22Rv1 (cell line): Measurements from ENCODE around the gene MSI2.

ENCODE experiments used
- H3K27ac ChIP-seq: fragments of 450-650 bp; 2 replicates; pipeline ENCODE4 v1.5.1; 2017
- CTCF ChIP-seq: fragments of 450-650 bp; IDR thresholded peaks from 2 replicates; pipeline ENCODE4 v1.5.1; 2017; ENCODE audit warnings: mild to moderate bottlenecking
- ZFX ChIP-seq: fragments of 450-650 bp; IDR thresholded peaks from 2 replicates; pipeline ENCODE4 v1.6.1; 2017; ENCODE audit warnings: antibody characterized with exemption, borderline replicate concordance

The MSI2 gene

GRCh38 chr17:57679356-57679755 is 423.0 kb downstream of the MSI2 start:
- no peak overlapping the region for H3K27ac ChIP-seq
- TF ChIP-seq ZFX (no peak), CTCF (no peak)

GRCh38 chr17:57679906-57680695 is 423.8 kb downstream of the MSI2 start:
- TF ChIP-seq CTCF (no peak), ZFX (no peak)
- H3K27ac ChIP-seq, result no peak overlapping the region

- H3K27ac ChIP-seq, result no peak overlapping the region
- TF ChIP-seq CTCF (no peak), ZFX (no peak)
These were observed 426.4 kb downstream of the MSI2 start for GRCh38 chr17:57682701-57683100.

GRCh38 chr17:57684711-57685498 is 428.6 kb downstream of the MSI2 start:
- no peak for TF ChIP-seq ZFX
- TF ChIP-seq CTCF, result no peak
- H3K27ac ChIP-seq, result no peak overlapping the region

GRCh38 chr17:57685499-57686132 is 429.3 kb downstream of the MSI2 start:
- TF ChIP-seq ZFX (no peak), CTCF (no peak)
- H3K27ac ChIP-seq, result no peak overlapping the region

- no peak overlapping the region for H3K27ac ChIP-seq
- TF ChIP-seq ZFX (no peak), CTCF (no peak)
These were observed 431.3 kb downstream of the MSI2 start for GRCh38 chr17:57687642-57688041.

- H3K27ac ChIP-seq, result no peak overlapping the region
- TF ChIP-seq ZFX (no peak), CTCF (no peak)
These were observed 432.9 kb downstream of the MSI2 start for GRCh38 chr17:57689254-57689653.
